ENCODE data around the gene CACNA2D4.

The CACNA2D4 gene

GRCh38 chr12:1811281-1811947 lies 107.0 kb downstream of the CACNA2D4 start:
- no peak for DNase-seq

GRCh38 chr12:1810931-1811280 lies 107.5 kb downstream of the CACNA2D4 start:
- no peak for DNase-seq

- no peak for DNase-seq
These were observed 108.1 kb downstream of the CACNA2D4 start for GRCh38 chr12:1810201-1810930.

GRCh38 chr12:1809591-1810190 lies 108.8 kb downstream of the CACNA2D4 start:
- DNase-seq: no peak

- DNase-seq: no peak
These were observed 109.5 kb downstream of the CACNA2D4 start for GRCh38 chr12:1808798-1809480.

- DNase-seq: no peak
These were observed 110.2 kb downstream of the CACNA2D4 start for GRCh38 chr12:1808036-1808797.

- no peak for DNase-seq
These were observed 111.2 kb downstream of the CACNA2D4 start for GRCh38 chr12:1807087-1807860.

- DNase-seq: no peak
These were observed 112.0 kb downstream of the CACNA2D4 start for GRCh38 chr12:1806301-1807086.

GRCh38 chr12:1805441-1806081 lies 112.9 kb downstream of the CACNA2D4 start:
- DNase-seq: no peak

GRCh38 chr12:1804545-1805332 lies 113.7 kb downstream of the CACNA2D4 start:
- DNase-seq: peak; percentile 77

GRCh38 chr12:1803736-1804135 lies 114.7 kb downstream of the CACNA2D4 start:
- no peak for DNase-seq

- no peak for DNase-seq
These were observed 117.0 kb downstream of the CACNA2D4 start for GRCh38 chr12:1801303-1801975.

GRCh38 chr12:1800401-1801302 lies 117.8 kb downstream of the CACNA2D4 start:
- peak; percentile 40 for DNase-seq

- DNase-seq: no peak
These were observed 118.5 kb downstream of the CACNA2D4 start for GRCh38 chr12:1799882-1800400.

GRCh38 chr12:1799051-1799881 lies 119.2 kb downstream of the CACNA2D4 start:
- DNase-seq: no peak

GRCh38 chr12:1798641-1799020 lies 119.8 kb downstream of the CACNA2D4 start:
- DNase-seq: no peak

Measured in NCI-H1092 treated with DMSO at 0.1 percent for 48 hours (cell line).